Breast epithelium (tissue), 3 donors: Measurements from ENCODE around the gene RMND5B.

ENCODE experiments used
- POLR2A ChIP-seq: fragments of 450-650 bp; IDR thresholded peaks from one replicate; pipeline ENCODE4 v1.6.1; 2016; ENCODE audit warnings: antibody characterized with exemption, mild to moderate bottlenecking, moderate library complexity
- TF ChIP-seq, protein P1 (sequence below), 3 donors: fragments of 450-650 bp; IDR thresholded peaks; one replicate each; pipeline ENCODE4 v1.5.1; 2016 to 2017; ENCODE audit warnings: antibody characterized with exemption in 3 of 3, mild to moderate bottlenecking in 3 of 3, moderate library complexity in 3 of 3

DNA sequence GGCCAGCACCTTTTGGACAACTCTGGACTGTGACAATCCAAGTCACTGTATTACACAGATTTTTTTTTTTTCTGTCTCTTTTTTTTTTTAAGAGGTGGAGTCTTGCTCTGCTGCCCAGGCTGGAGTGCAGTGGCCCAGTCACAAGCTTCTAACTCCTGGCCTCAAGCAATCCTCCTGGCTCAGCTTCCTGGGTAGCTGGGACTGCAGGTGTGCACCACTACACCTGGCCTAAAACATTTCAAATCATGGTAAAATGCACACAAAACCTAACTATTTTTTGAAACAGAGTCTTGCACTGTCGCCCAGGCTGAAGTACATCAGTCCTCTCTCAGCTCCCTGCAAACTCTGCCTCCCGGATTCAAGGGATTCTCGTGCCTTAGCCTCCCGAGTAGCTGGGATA is 24.7 kb upstream of the RMND5B start:
- TF ChIP-seq, protein P1, sequence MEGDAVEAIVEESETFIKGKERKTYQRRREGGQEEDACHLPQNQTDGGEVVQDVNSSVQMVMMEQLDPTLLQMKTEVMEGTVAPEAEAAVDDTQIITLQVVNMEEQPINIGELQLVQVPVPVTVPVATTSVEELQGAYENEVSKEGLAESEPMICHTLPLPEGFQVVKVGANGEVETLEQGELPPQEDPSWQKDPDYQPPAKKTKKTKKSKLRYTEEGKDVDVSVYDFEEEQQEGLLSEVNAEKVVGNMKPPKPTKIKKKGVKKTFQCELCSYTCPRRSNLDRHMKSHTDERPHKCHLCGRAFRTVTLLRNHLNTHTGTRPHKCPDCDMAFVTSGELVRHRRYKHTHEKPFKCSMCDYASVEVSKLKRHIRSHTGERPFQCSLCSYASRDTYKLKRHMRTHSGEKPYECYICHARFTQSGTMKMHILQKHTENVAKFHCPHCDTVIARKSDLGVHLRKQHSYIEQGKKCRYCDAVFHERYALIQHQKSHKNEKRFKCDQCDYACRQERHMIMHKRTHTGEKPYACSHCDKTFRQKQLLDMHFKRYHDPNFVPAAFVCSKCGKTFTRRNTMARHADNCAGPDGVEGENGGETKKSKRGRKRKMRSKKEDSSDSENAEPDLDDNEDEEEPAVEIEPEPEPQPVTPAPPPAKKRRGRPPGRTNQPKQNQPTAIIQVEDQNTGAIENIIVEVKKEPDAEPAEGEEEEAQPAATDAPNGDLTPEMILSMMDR (IDR thresholded peaks at IDR 0.05): no peak
- TF ChIP-seq POLR2A: no peak
